Suppressor macrophage treated with lipopolysaccharide for 4 hours (primary cell): ENCODE data around the gene TMED4.
A peak's percentile ranks its signal among the peaks of the same experiment; 100 is the strongest.
"Not testable (repeated sequence)": the region's sequence is repeated elsewhere in the genome, so short reads cannot be mapped to it uniquely, and the experiment has no call there.

Source experiments
- DNase-seq: peaks from one replicate; pipeline ENCODE4 v3.0.0-alpha.2; 2020

TMED4 gene

DNA sequence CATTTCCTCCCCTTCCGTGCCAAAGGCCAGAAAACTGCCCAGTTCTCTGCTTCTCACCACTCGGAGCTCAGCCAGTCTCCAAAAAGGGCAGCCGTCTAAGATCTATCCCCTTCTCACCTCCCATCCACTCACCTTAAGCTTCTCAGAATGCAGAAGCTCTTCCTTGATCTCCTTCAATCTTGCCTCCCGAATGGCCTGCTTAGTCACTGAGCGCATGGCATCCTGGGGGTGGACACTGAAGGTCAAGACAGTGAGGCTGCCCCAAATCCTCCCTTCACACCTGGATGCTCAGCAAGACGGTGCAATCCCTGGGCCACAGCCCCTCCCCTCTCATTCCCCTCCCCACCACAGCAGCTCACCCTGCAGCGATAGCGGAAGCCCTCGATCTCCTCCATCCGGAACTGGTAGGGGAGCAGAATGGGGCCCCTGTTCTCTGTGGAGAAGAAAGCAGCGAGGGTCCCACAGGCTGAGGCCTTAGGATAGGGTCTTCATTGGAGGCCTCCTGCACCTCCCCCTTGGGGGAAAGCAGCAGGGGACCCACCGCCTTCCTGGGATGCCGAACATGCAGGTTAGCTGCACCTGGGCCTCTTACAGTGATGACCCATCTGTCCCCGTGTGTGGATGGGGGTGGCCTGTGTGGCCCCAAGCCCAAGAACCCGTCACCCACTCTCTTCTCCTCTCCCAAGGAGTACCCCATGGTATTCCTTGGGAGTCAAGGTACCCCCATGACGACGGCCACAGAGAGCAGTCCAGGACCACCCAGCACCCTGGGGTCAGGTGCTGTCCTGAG lies 13.1 kb downstream of the TMED4 start:
- no peak for DNase-seq

DNA sequence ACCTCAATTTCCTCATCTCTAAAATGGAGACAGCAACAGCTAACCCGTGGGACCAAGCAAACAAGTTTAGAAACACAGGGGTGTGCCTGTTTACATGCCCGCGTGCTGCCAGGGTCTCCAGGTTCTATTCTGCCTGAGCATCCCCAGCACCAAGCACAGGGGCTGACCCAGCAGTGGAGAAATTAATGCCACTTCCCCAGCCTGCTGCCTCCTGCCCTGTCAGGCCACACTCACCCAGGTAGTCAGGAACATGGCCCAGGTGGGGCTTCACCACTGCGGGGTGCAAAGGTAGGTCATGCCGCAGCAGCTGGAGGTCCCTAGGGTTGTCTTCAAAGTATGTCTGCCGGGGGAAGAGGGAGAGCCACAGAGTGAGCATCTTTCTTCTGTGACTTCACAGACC lies 14.1 kb downstream of the TMED4 start:
- no peak for DNase-seq

DNA sequence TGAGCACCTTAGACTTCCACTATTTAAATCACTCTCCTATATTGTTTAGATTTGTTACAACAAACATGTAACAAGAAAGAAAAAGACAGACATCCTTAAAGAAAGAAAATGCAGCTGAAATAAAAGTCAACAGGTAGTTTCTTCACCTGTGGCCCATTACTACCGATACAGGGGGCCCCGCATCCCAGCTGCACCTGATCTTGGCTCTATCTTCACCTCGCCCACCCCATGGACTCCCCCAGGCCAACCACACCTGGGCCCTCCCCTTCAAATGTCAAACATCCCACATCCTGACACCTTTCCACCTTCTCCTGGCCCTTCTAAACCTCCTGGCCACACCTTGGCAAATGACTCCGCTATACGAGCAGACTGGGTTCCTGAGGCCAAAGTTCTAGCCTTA lies 15.4 kb downstream of the TMED4 start:
- DNase-seq = no peak

DNA sequence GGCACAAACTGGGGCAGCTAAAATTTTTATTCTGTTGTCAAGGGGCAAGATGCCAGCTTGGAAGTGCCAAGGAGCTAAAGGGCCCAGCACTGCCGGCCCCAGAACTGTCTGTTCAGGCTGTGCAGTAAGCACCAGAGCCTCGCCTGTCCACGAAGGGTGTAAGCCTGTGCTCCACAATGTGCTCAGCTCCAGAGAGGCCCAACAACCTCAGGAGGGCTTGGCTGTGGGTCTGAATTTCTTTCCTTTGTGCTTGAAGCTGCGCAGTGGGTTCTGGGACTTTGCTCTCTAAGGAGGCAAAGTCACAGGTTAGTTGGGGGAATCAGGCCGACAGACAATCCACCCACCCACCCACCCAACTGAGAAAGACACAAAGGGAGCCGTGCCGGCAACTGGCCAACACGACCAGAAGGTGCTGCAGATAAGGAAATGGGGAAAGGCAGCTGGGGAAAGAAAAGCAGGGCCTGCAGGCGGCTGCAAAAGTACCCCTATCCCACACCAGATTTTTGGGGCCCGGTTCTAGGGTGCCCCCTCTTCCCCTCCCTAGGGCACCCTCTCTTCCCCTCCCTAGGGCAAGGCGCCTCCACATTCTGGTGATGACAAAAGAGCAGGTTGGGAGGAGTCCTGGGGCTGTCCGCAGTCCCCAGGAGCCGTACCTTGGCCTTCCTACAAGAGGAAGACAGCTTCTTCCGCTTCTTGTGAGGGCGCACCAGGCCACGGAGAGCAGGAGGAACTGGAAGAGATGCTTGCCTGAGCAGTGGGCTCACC lies 16.1 kb downstream of the TMED4 start:
- no peak for DNase-seq

DNA sequence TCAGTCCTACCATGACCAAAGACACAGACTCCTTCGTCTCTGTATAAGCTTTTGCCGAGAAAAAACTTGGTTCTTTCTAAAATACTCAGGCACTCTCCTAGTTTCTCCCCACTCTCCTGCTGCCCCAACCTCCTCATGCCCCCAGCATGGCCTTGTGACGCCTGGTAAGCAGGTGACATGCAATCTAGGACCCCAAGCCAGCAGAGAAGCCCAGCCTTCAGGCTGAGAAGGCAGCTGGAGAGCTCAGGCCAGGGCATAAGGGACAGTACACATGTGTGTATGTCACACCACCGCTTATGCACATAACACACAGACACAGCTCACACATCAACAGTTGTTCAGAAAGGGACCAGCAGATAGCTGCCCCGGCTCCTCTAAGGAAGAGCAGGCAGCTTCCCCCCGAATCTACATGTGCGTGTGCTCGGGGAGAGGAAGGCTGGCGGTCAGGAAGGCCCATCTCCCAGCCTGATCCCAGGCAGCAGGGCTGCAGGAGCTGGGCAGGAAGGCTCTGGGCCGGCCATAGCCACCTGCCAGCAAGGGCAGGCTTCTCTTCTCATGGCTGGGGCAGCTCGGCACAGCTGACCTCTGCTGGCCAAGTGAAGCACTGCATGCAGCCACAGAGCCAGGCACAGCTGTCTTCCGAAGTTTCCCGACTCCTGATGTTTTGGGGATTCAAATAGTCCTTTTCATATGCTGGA lies 16.8 kb downstream of the TMED4 start:
- peak; percentile 65 for DNase-seq

DNA sequence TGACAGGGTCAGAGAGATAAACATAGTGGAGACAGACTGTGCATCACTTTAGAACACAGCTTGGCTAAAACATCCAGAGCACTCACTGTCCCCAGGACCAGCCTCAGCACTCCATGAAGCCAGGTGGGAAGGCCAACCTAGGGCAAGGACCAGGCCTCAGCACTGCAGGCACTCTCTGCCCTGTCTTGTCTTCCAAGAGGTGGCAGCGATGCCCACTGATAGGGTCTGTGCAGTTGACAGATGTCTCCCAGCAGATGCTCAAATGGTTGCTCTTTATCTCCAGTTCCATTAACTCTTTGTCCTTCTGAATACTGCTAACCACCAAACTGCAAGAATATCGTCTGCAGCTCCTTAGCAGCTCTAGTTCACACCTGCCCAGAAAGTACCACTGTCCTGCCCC lies 17.4 kb downstream of the TMED4 start:
- no peak for DNase-seq

DNA sequence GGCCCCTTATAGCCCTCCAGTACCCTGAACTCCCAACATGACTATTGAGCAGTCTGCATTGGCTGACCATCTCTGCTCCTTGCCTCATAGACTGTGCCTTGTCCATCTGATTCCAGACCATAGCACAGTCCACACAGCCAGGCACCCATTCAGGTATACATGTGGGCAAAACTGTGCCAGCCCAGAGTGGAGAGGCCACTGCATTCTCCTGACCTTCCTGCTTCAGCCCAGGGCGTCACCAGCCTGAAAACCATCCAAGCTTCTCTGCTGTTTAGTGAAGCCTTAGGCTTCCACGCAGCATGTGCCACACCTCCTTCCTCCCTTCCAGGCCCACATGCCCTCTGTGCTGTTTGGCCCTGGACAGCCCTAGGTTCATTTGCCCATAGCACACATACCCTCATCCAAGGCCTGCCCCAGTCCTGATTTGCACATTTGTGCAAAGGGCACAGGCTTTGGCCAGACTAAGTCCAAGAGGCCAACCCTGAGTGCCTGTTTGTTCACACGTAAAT lies 18.8 kb downstream of the TMED4 start:
- DNase-seq = no peak

DNA sequence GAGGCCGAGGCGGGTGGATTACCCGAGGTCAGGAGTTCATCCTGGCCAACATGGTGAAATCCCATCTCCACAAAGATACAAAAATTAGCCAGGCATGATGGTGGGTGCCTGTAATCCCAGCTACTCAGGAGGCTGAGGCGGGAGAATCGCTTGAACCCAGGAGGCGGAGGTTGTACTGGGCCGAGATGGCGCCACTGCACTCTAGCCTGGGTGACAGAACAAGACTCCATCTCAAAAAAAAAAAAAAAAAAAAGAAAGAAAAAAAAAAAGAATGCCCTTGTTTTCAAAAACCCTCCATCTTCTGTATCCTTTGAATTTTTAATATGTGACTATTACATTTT lies 19.4 kb downstream of the TMED4 start:
- not testable (repeated sequence) for DNase-seq

DNA sequence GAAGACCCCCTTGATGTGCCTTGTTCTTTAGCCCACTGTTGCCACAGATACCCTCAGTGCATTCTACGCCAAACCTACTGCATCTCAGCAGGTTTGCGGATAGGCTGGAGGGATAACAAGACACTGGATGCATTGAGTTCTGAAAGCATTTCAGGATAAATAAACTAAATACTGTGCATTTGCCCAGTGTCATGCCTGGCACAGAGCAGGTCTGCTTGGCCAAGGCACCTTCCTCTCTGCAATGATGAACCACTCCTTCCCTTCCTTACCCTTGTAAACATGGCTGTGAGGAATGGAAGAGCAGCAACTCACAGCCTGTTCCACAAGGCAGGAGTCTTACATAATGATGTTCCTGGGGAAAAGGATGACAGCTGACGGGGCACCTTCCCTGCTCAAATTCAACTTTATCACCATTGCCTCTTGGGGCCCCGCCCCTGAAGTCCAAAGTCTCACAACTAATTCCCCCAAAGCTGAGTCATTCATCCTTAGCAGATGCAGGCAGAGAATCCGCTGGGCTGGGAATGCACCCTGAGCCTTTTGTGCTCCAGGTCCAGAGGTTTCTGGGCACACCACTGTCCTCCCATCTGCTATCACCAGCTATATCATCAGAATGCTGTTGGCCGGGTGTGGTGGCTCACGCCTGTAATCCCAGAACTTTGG lies 19.9 kb downstream of the TMED4 start:
- no peak for DNase-seq

DNA sequence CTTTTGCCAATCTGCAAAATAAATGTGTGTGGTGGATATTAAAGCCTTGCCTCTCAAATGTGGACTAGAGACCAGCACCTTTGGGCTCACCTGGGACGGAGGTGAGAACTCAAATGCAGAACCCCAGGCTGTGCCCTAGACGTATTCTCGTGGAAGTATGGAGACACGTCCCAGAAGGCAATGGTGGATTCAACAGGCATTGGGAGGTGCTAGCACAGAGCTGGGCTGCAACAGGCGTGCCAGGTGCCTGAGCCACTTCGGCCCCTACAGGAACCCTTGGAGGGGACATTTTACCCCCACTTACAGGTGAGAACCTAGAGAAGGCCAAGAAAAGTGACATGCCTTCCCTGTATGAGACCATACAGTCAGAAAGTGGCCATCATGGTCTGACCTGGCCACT lies 20.6 kb downstream of the TMED4 start:
- no peak for DNase-seq

DNA sequence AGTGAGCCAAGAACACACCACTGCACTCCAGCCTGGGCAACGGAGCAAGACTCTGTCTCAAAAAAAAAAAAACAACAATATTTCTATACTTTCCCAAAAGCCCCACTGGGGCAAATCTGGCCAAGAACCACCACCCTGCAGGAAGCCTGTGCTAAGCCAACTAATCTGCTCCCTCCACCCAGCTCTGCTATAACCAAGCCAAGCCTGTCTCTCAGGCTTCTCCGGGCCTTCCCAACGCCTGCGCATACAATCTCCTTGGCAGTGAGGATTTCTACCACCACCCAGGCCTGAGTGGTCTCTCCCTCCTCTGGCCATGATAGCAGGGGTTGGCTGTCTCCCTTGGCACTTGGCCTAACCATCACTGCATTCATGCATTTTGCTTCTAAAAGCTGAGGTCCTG lies 22.5 kb downstream of the TMED4 start:
- DNase-seq = no peak

DNA sequence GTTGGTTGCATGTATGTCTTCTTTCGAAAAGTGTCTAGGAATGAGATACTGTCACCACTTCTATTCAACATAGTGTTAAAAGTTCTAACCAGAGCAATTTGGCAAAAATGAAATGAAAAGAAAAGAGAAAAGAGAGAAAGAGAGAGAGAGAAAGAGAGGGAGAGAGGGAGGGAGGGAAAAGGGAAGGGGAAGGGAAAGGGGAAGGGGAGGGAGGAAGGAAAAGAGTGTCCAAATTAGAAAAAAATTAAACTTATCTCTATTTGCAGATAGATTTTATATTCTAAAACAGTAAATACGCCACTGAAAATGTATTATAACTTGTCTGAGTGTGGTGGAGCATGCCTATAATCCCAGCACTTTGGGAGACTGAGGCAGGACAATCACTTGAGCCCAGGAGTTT lies 24.5 kb downstream of the TMED4 start:
- DNase-seq = no peak

DNA sequence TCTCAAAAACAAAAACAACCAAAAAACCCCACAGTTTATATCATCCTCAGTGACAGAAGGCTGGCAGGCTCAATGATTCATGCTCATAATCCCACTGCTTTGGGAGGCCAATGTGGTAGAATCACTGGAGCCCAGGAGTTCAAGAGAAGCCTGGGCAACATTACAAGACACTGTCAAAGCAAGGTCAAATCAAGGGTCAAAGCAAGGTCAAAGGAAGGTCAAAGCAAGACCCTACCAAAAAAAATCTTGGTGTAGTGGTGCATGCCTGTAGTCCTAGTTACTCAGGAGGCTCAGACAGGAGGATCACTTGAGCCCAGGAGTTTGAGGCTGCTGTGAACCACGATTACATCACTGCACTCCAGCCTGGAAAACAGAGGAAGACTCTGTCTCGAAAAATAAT lies 26.7 kb downstream of the TMED4 start:
- DNase-seq = no peak

DNA sequence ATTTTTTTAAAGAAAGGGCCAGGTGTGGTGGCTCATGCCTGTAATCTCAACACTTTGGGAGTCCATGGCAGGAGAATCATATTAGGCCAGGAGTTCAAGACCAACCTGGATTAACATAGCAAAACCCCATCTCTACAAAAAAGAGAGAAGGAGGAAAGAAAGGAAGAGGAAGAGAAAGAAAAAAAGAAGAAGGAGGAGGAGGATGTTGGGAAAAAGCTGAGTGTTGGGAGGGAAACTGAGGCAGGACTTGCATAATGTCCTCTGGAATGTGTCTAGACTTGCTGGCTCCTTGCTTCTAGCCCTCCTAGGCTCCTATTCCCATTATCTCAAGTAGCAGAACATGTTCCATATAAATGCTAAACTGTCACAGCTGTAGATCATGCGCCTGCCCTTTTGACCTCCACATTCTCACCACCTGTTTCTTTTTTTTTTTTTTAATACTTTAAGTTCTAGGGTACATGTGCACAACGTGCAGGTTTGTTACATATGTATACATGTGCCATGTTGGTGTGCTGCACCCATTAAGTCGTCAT lies 29.5 kb downstream of the TMED4 start:
- not testable (repeated sequence) for DNase-seq

DNA sequence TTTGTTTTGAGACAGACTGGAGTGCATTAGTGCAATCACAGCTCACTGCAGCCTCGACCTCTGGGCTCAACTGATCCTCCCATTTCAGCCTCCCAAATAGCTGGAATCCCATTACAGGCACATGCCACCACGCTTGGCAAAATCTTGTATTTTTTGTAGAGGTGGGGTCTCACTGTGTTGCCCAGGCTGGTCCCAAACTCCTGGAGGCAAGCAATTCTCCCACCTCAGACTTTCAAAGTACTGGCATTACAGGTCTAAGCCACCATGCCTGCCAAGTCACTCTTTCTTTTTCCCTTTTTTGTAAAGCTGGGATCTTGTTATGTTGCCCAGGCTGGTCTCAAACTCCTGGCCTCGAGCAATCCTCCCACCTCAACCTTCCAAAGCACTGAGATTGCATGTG lies 32.6 kb downstream of the TMED4 start:
- no peak for DNase-seq

DNA sequence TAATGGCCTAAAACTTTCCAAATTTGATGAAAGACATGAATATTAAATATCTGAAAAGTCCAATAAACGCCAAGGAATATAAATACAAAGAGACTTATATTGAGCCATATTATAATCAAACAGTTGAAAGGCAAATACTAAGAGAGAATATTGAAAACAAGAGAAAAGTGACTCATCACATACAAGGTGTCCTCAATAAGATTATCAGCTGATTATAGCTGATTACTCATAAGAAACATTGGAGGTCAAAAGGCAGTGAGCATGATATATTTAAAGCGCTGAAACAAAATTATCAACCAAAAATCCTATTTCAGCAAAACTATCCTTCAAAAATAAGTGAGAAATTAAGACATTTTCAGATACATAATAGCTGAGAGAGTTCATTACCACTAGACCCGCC lies 33.1 kb downstream of the TMED4 start:
- DNase-seq = no peak

DNA sequence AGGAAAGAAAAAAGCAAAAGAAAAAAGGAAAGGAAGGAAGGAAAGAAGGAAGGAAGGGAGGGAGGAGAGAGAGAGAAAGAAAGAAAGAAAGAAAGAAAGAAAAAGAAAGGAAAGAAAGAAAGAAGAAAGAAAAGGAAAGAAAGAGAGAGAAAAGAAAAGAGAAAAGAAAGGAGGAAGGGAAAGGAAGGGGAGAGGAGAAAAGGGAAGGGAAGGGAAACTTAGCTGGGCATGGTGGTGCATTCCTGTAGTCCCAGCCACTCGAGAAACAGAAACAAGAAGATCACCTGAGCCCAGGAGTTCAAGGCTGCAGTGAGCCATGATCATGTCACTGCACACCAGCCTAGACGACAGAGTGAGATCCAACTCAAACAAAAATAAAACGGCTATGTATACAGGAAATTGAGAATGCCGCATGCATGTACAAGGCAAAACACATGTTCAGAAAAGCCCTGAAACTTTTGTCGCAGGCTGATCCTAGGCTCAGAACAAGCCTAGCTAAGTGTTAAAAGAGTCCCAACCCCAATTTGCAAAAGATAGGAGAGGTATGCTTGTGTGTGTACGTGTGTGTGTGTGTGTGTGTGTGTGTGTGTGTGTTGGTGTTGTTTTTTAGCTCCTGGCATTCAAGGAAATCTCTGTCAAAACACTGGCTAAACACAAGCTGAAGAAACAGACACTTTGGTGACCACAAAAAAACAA lies 34.3 kb downstream of the TMED4 start:
- DNase-seq = no peak

DNA sequence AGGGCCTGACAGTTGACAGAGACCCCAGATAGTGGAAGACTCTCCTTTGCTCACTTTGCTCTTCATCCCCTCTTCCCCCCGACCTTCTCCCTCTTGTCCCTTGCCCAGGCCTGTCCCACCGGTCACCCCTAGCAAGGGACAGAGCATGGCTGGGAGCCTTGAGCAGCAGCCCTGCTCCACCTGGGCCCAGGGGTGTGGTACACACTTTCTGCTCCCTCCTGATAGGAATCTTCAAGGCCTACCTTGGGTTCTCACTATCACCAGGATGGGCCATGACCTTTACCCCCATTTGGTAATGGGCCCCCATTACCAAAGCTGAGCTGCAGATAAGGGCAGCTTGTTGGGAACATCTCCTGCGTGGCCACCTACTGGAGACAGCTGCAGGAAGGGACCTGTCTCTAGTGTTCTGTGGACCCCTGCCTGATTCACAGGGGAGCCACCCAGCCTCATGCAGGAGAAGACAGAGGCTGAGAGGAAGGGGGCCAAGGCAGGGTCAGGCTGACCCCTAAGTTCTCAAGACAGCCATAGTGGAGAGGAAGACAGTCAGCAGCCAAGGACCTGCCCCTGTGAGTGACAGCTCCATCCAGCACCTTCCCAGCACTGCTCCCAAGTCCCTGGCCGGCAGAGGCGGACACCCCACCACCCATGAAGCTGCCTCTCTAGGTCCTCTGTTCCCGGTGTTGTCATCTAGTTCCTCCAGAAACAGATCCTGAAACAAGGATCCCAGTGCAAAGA lies 40.0 kb downstream of the TMED4 start:
- DNase-seq = no peak

DNA sequence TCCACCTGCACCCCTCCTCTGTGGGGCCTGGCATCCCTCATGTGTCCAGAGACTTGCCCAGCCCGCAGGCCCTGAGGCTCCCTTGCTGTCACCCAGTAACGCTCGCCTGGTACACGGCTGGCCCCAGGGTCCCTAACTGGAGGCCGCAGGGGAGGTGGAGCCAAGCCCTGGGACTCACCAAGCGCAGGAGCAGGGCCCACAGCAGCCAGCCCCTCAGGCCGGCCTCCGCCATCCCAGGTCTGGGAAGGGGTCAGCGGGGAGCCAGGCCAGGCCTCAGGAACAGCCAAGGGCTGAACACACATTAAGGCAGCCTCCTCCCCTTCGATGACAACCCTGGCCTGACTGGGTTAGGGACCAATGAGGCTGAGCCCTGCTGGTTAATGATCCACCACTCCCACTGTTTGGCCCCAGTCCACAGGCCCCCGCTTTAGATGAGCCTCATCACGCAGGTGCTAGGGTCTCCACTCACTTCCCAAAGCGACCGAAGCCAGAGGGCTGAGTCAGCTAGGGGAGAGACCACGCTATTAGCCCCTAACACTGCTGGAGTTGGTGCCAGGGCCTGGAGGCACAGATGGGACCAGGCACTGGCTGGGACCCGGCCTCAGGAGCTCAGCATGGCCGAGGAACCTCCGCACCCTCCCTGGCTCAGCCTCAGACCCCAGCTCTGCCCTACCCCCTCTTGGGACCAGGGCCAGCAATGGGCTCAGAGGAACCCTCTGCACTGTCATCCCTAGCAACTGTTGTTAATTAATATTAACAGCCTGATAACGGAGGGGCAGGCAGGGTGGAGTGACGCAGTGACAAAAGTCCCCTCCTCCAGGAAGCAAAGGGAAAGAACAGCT lies 40.8 kb downstream of the TMED4 start, which contains the start of gene NPC1L1:
Gene NPC1L1 (minus strand): TSS at position 303 of the 842 bp plus-strand sequence. CDS start 71 bp downstream, at position 232.
- DNase-seq = no peak

DNA sequence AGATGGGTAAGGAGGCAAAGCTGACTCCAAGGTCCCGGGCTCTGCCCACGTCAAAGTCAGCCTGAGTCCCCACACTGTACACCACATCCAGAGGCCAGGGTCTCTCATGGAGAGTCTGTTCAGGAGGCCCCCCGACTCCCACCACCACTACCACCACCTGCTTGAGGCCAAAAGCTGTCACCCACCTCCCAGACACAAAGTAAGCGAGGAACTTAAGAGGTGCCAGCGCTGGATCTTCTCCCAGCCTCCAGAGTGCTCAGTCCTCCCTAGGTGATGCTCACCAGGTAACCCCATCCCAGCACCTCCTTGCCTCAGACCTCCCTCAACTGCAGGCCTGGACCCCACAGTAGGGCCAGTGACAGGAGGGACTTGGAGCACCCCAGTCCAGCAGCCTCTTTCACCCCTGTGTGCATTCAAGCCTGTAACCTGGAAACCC lies 41.4 kb downstream of the TMED4 start:
- DNase-seq = no peak
